GM10248 (cell line): ENCODE results near the gene COG5.

Source experiments
- CTCF ChIA-PET: fragments of 300-600 bp; sonication (Branson Sonifier 250); formaldehyde crosslinking; extraction: SDS; loops from one replicate; lab custom pipeline; 2021; ENCODE audit warnings: antibody characterized with exemption; lab: Yijun Ruan, JAX
- POLR2A ChIA-PET: fragments of 350-650 bp; sonication (Branson Sonifier 250); formaldehyde crosslinking; extraction: SDS; loops from one replicate; lab custom pipeline; 2020; ENCODE audit warnings: antibody characterized with exemption; lab: Yijun Ruan, JAX
- DNase-seq: peaks from one replicate; pipeline ENCODE4 v3.0.0; 2012; ENCODE audit errors: extremely low spot score
- CTCF ChIP-seq: IDR thresholded peaks from 2 replicates; pipeline ENCODE4 v1.5.1; 2012; ENCODE audit warnings: mild to moderate bottlenecking, low read depth; ENCODE audit errors: extremely low read depth, missing control alignments, control extremely low read depth

The COG5 gene

GRCh38 chr7:107528461-107528860 is 35.3 kb downstream of the COG5 start:
- POLR2A ChIA-PET = no interaction called here
- CTCF ChIA-PET = no interaction called here
- TF ChIP-seq CTCF = no peak
- DNase-seq = no peak

- no peak for TF ChIP-seq CTCF
- no peak for DNase-seq
- CTCF ChIA-PET = no interaction called here
- POLR2A ChIA-PET = no interaction called here
Measured at GRCh38 chr7:107527196-107527595, 36.5 kb downstream of the COG5 start.

GRCh38 chr7:107526672-107527071 is 37.0 kb downstream of the COG5 start:
- POLR2A ChIA-PET = no interaction called here
- no peak for TF ChIP-seq CTCF
- DNase-seq = no peak
- CTCF ChIA-PET = no interaction called here

GRCh38 chr7:107506674-107507339 is 56.9 kb downstream of the COG5 start:
- no peak for TF ChIP-seq CTCF
- ChIA-PET POLR2A (no interaction called here), CTCF (interaction anchor here (1.2 kb wide), 1 partner anchor 24 kb away, joined by 4 read pairs; no protein-coding TSS in a partner anchor)
- DNase-seq = no peak

- DNase-seq = no peak
- ChIA-PET CTCF (interaction anchor here (1.2 kb wide), 1 partner anchor 25 kb away, joined by 4 read pairs; no protein-coding TSS in a partner anchor), POLR2A (no interaction called here)
- no peak for TF ChIP-seq CTCF
Measured at GRCh38 chr7:107505997-107506673, 57.6 kb downstream of the COG5 start.

- TF ChIP-seq CTCF = no peak
Measured at GRCh38 chr7:107505362-107505761, 58.4 kb downstream of the COG5 start.

More at GRCh38 chr7:107505362-107505761, 58.4 kb downstream of the COG5 start:
- ChIA-PET POLR2A (interaction anchor here (0.9 kb wide), 1 partner anchor 336 kb away, joined by 3 read pairs; the partner anchor contains the start of gene HBP1), CTCF (interaction anchor here (1.5 kb wide), 1 partner anchor 12 kb away, joined by 3 read pairs; no protein-coding TSS in a partner anchor)
- no peak for DNase-seq
